GM12892 (cell line): ENCODE data around the gene NINJ2.

ENCODE experiments used
- POLR2A ChIP-seq: IDR thresholded peaks from 2 replicates; pipeline ENCODE4 v1.6.1; 2011; ENCODE audit warnings: low read depth, low read length, control low read depth
- TAF1 ChIP-seq: IDR thresholded peaks from 2 replicates; pipeline ENCODE4 v1.6.1; 2011; ENCODE audit warnings: low read depth, mild to moderate bottlenecking, control low read depth, low read length, borderline replicate concordance

DNA sequence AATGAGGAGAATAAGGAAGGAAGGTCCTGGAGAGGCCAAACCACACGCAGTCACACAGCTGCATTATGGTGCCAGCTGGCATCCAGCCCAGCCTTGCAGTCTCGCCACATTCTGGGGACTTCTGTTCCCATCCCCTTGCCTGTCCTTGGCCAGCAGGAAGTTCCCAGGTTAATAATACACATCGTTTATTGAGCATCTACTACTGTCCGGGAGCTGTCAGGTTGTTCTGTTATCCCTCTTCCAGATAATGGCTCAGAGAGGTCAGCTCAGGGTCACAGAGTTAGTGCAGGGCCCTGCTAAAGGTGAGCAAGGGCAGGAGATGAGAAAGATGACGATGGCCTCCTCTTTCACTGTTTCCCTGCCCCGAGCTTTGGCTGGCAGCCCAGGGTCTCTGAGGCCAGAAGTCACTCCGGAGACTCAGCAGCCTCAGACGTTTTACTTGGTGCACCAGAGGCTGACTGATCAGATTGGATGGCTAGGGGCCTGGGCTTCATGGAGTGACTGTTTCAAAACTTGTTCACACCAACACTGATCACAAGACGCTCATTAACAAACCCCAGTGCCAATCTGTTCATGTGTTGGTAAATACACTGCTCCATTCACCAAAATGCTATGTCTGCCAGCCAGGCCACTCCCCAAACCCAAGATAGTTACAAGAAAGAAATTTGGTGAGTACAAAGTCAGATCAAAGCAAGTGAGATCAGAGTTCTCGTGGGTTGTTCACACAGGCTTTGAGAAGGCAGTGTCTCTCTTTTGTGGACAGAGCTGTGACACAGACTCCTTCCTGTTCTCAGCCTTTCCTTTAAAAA, 124.3 kb downstream of the NINJ2 start:
- TF ChIP-seq POLR2A, result no peak
- TF ChIP-seq TAF1, result no peak
